SK-N-SH (cell line): ENCODE data around the gene DAGLB. TPM values are rescaled to one million over a fixed set of nuclear protein-coding genes. Genes with fewer than 3 reads are reported as not detected.

Source experiments
- CTCF ChIA-PET: fragments of 300-600, 350-600 bp; formaldehyde crosslinking; extraction: SDS; loops from one replicate; lab custom pipeline; 2021; lab: Yijun Ruan, JAX
- POLR2A ChIA-PET: fragments of 350-600 bp; sonication (Branson Sonifier 250); formaldehyde crosslinking; extraction: SDS; loops from one replicate; lab custom pipeline; 2020; ENCODE audit warnings: antibody characterized with exemption, inconsistent platforms; lab: Yijun Ruan, JAX
- DNase-seq: peaks from one replicate; pipeline ENCODE4 v3.0.0; 2012
- H2AFZ ChIP-seq: fragments of 200-600 bp; sonication (generic); 2 replicates; pipeline ENCODE4 v1.8.1; 2016; ENCODE audit warnings: antibody characterized with exemption, mild to moderate bottlenecking, low read depth
- H3F3A ChIP-seq: fragments of 200-600 bp; sonication (generic); replicated peaks from 2 replicates; pipeline ENCODE3; 2016; ENCODE audit warnings: antibody characterized with exemption, mild to moderate bottlenecking; ENCODE audit not compliant: insufficient read depth
- H3K27ac ChIP-seq, 2 experiments: fragments of 200-500 bp in 1 of 2; fragments of 200-600 bp in 1 of 2; sonication (Bioruptor generic) in 1 of 2; sonication (generic), shearing (Covaris generic) in 1 of 2; 2 replicates each; pipeline versions ENCODE4 v1.5.1 to v1.6.1; 2014 to 2016; ENCODE audit warnings: low read depth in 2 of 2, inconsistent platforms in 1 of 2, low read length in 1 of 2, mild to moderate bottlenecking in 1 of 2, mixed read lengths in 1 of 2
- H3K27me3 ChIP-seq: fragments of 200-600 bp; sonication (generic), shearing (Covaris generic); 2 replicates; pipeline ENCODE4 v1.6.1; 2016; ENCODE audit warnings: mixed run types; ENCODE audit not compliant: insufficient read depth
- H3K36me3 ChIP-seq, 2 experiments: fragments of 200-500 bp in 1 of 2; fragments of 200-600 bp in 1 of 2; sonication (Bioruptor generic) in 1 of 2; sonication (generic) in 1 of 2; replicated peaks in 1 of 2; 2 replicates each; pipeline versions ENCODE3 to v1.5.1; 2014 to 2016; ENCODE audit warnings: low read length in 1 of 2, mild to moderate bottlenecking in 1 of 2; ENCODE audit not compliant: insufficient read depth in 2 of 2, control insufficient read depth in 1 of 2
- H3K4me1 ChIP-seq, 2 experiments: fragments of 200-500 bp in 1 of 2; fragments of 200-600 bp in 1 of 2; sonication (Bioruptor generic) in 1 of 2; sonication (generic), shearing (Covaris generic) in 1 of 2; 2 replicates each; pipeline versions ENCODE4 v1.5.1 to v1.6.1; 2014 to 2016; ENCODE audit warnings: low read depth in 1 of 2, low read length in 1 of 2, mixed run types in 1 of 2; ENCODE audit not compliant: insufficient read depth in 2 of 2, control insufficient read depth in 1 of 2
- H3K4me2 ChIP-seq: fragments of 200-600 bp; sonication (generic), shearing (Covaris generic); 2 replicates; pipeline ENCODE4 v1.6.1; 2017; ENCODE audit warnings: mixed run types
- H3K4me3 ChIP-seq, 2 experiments: fragments of 200-500 bp in 1 of 2; fragments of 200-600 bp in 1 of 2; sonication (Bioruptor generic) in 1 of 2; sonication (generic), shearing (Covaris generic) in 1 of 2; 2 replicates each; pipeline versions ENCODE4 v1.5.1 to v1.8.1; 2014 to 2016; ENCODE audit warnings: low read depth in 2 of 2, inconsistent platforms in 1 of 2, low read length in 1 of 2, mild to moderate bottlenecking in 1 of 2, mixed read lengths in 1 of 2, moderate library complexity in 1 of 2
- H3K79me2 ChIP-seq: fragments of 200-600 bp; sonication (generic); 2 replicates; pipeline ENCODE4 v1.8.1; 2017; ENCODE audit warnings: mild to moderate bottlenecking; ENCODE audit not compliant: insufficient read depth
- H3K9ac ChIP-seq: fragments of 200-600 bp; sonication (generic); 2 replicates; pipeline ENCODE4 v1.6.1; 2017; ENCODE audit warnings: mixed run types
- H3K9me2 ChIP-seq: fragments of 200-600 bp; sonication (generic); 2 replicates; pipeline ENCODE4 v1.6.1; 2017; ENCODE audit warnings: mixed run types
- H3K9me3 ChIP-seq: fragments of 200-600 bp; sonication (generic); 2 replicates; pipeline ENCODE4 v1.6.1; 2017; ENCODE audit warnings: mixed run types, mild to moderate bottlenecking, moderate library complexity
- H4K20me1 ChIP-seq: fragments of 200-600 bp; sonication (generic); 2 replicates; pipeline ENCODE4 v1.6.1; 2017; ENCODE audit warnings: mild to moderate bottlenecking, mixed run types; ENCODE audit not compliant: insufficient read depth
- CHD2 ChIP-seq: fragments of 150-350 bp; IDR thresholded peaks from 2 replicates; pipeline ENCODE4 v1.6.1; 2018; ENCODE audit warnings: low read length; ENCODE audit not compliant: partially characterized antibody
- EP300 ChIP-seq, 2 experiments: IDR thresholded peaks; 2 replicates each; pipeline versions ENCODE4 v1.4.0 to v1.6.1; 2012; ENCODE audit warnings: borderline replicate concordance in 1 of 2, low read depth in 1 of 2, low read length in 1 of 2
- FOXJ3 ChIP-seq: sonication (generic); formaldehyde crosslinking; IDR thresholded peaks from 2 replicates; pipeline ENCODE4 v1.5.1; 2020; ENCODE audit warnings: mild to moderate bottlenecking, missing genetic modification reagents
- FOXM1 ChIP-seq: IDR thresholded peaks from 2 replicates; pipeline ENCODE4 v1.4.0; 2012; ENCODE audit warnings: low read depth, mild to moderate bottlenecking
- JUND ChIP-seq: IDR thresholded peaks from 2 replicates; pipeline ENCODE4 v1.4.0; 2012
- MXI1 ChIP-seq: IDR thresholded peaks from 2 replicates; pipeline ENCODE4 v1.6.1; 2012; ENCODE audit warnings: mild to moderate bottlenecking, low read depth, low read length, improper control_type of control experiment
- NFIC ChIP-seq: IDR thresholded peaks from 2 replicates; pipeline ENCODE4 v1.4.0; 2012; ENCODE audit warnings: borderline replicate concordance
- RCOR1 ChIP-seq: fragments of 150-350 bp; IDR thresholded peaks from 2 replicates; pipeline ENCODE4 v1.6.1; 2017; ENCODE audit warnings: antibody characterized with exemption, low read length
- RFX5 ChIP-seq: IDR thresholded peaks from 2 replicates; pipeline ENCODE4 v1.6.1; 2012; ENCODE audit warnings: mild to moderate bottlenecking, improper control_type of control experiment, low read length
- RXRA ChIP-seq: IDR thresholded peaks from 2 replicates; pipeline ENCODE4 v1.4.0; 2012; ENCODE audit warnings: low read depth, mild to moderate bottlenecking, borderline replicate concordance
- SIN3A ChIP-seq: IDR thresholded peaks from 2 replicates; pipeline ENCODE4 v1.6.1; 2012; ENCODE audit warnings: low read depth, mild to moderate bottlenecking, low read length, moderate library complexity, borderline replicate concordance
- SMC3 ChIP-seq: IDR thresholded peaks from 2 replicates; pipeline ENCODE4 v1.6.1; 2012; ENCODE audit warnings: low read depth, low read length, improper control_type of control experiment
- TCF12 ChIP-seq: IDR thresholded peaks from 2 replicates; pipeline ENCODE4 v1.4.0; 2012
- TEAD4 ChIP-seq: IDR thresholded peaks from 2 replicates; pipeline ENCODE4 v1.4.0; 2012; ENCODE audit warnings: mild to moderate bottlenecking, borderline replicate concordance; ENCODE audit not compliant: insufficient read depth
- YY1 ChIP-seq: IDR thresholded peaks from 2 replicates; pipeline ENCODE4 v1.4.0; 2012; ENCODE audit warnings: low read depth, mild to moderate bottlenecking
- WGBS: methylation state at CpG from one replicate; pipeline ENCODE4 v1.1.6; 2017; ENCODE audit warnings: low lambda C conversion rate; 5-methylcytosine and 5-hydroxymethylcytosine counted together
- polyA plus RNA-seq, 3 experiments: library from polyadenylated mRNA; depleted of rRNA; stranded (reverse); fragments of >200 nt; gene quantifications; 2 replicates each; pipeline ENCODE4 v1.2.3, GENCODE V29; 2012
- TF ChIP-seq, protein P1 (sequence below): IDR thresholded peaks from 2 replicates; pipeline ENCODE4 v1.6.1; 2012; ENCODE audit warnings: mild to moderate bottlenecking, low read depth, low read length, moderate library complexity
- TF ChIP-seq, protein P2 (sequence below): IDR thresholded peaks from 2 replicates; pipeline ENCODE4; 2012
- TF ChIP-seq, protein P3 (sequence below): fragments of 150-350 bp; IDR thresholded peaks from 2 replicates; pipeline ENCODE4 v1.6.1; 2016; ENCODE audit warnings: mild to moderate bottlenecking, low read depth, low read length
- TF ChIP-seq, protein P4 (sequence below): IDR thresholded peaks from 2 replicates; pipeline ENCODE4 v1.4.0; 2012; ENCODE audit warnings: low read depth, borderline replicate concordance

DAGLB gene
- polyA plus RNA-seq, 1 of the 3 experiments (the other 2 are of a cell fraction) = 24.1 TPM

DNA sequence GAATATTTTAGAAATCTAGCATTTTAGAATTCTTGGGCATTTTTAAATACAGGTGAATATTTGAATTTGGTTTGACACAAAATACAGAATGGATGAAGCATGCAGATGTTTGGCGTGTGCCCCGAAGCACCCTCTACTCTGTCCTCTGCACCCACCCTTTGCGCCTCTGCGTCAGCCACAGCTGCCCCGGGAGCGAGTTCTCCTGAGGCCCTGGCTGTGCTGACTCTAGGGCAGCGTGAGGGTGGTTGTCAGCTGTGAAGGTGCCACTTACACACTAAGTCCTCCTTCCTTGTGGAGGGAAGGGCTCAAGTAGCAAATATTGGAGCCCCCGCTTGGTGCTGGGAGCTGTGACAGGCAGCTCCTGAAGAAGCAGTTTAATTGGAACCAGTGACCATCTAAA, 48.4 kb downstream of the DAGLB start:
- Histone ChIP-seq H3K4me3 (no peak overlapping the region), H3K9me2 (no peaks in the 10 kb centered on the region), H3K4me2 (no peak overlapping the region), H3K79me2 (peaks cover 100% of the 10 kb centered on the region), H4K20me1 (peaks cover 95% of the 10 kb centered on the region), H3K9me3 (no peaks in the 10 kb centered on the region), H3K27me3 (no peaks in the 10 kb centered on the region), H2AFZ (no peak overlapping the region), H3K36me3 (peaks cover 53 to 58% of the 10 kb centered on the region in 2 experiments), H3K4me1 (peaks cover 0 to 5% of the 10 kb centered on the region in 2 experiments; a peak in 1 of 4 replicates), H3K27ac (no peak overlapping the region), H3K9ac (no peak overlapping the region), H3F3A (peaks cover 29% of the 10 kb centered on the region)
- ChIA-PET POLR2A (interaction anchor here (0.9 to 1.2 kb wide), 2 partner anchors 9 to 48 kb away, joined by 3 read pairs; partner anchors contain the start of gene DAGLB), CTCF (interaction anchor here (1.2 kb wide), 2 partner anchors 8 to 43 kb away, joined by 3 to 5 read pairs; no protein-coding TSS in a partner anchor)
- TF ChIP-seq JUND (no peak), RCOR1 (no peak), RXRA (no peak), SIN3A (no peak), SMC3 (no peak), NFIC (no peak), EP300 (IDR thresholded peaks at IDR 0.05; ENCODE audit: borderline replicate concordance in 1 of 2, low read depth in 1 of 2, low read length in 1 of 2) (no peak), CHD2 (no peak), RFX5 (no peak)
- no peak for DNase-seq
- WGBS = 96% methylated on average over 8 of the region's 8 CpGs

DNA sequence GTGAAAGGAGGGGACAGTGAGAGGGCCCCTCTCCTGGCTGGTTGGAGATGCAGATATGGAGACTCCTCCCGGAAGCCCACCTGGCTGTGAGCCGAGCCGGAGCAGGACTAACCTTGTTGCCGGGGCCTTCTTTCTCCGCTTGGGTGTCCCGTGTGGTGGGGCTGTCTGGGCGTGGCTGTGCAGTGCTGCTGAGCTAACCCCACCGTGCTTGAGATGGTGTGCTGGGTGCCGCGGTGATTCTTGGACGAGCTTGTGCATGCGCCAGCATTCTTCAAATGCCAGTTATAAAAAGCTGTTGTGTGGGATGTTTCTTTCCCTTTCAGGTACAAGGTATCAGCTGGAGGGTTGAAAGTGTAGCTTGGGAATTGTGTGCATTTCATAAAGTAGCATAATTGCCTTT, 48.8 kb downstream of the DAGLB start:
- POLR2A ChIA-PET = interaction anchor here (0.9 to 1.2 kb wide), 2 partner anchors 9 to 49 kb away, joined by 3 read pairs; partner anchors contain the start of gene DAGLB
- TF ChIP-seq, protein P1, sequence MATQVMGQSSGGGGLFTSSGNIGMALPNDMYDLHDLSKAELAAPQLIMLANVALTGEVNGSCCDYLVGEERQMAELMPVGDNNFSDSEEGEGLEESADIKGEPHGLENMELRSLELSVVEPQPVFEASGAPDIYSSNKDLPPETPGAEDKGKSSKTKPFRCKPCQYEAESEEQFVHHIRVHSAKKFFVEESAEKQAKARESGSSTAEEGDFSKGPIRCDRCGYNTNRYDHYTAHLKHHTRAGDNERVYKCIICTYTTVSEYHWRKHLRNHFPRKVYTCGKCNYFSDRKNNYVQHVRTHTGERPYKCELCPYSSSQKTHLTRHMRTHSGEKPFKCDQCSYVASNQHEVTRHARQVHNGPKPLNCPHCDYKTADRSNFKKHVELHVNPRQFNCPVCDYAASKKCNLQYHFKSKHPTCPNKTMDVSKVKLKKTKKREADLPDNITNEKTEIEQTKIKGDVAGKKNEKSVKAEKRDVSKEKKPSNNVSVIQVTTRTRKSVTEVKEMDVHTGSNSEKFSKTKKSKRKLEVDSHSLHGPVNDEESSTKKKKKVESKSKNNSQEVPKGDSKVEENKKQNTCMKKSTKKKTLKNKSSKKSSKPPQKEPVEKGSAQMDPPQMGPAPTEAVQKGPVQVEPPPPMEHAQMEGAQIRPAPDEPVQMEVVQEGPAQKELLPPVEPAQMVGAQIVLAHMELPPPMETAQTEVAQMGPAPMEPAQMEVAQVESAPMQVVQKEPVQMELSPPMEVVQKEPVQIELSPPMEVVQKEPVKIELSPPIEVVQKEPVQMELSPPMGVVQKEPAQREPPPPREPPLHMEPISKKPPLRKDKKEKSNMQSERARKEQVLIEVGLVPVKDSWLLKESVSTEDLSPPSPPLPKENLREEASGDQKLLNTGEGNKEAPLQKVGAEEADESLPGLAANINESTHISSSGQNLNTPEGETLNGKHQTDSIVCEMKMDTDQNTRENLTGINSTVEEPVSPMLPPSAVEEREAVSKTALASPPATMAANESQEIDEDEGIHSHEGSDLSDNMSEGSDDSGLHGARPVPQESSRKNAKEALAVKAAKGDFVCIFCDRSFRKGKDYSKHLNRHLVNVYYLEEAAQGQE = no peak
- TF ChIP-seq TCF12 = no peak
- no peak for TF ChIP-seq YY1
- no peak for TF ChIP-seq RXRA
- no peak for TF ChIP-seq MXI1
- TF ChIP-seq RCOR1 = no peak
- TF ChIP-seq, protein P2, sequence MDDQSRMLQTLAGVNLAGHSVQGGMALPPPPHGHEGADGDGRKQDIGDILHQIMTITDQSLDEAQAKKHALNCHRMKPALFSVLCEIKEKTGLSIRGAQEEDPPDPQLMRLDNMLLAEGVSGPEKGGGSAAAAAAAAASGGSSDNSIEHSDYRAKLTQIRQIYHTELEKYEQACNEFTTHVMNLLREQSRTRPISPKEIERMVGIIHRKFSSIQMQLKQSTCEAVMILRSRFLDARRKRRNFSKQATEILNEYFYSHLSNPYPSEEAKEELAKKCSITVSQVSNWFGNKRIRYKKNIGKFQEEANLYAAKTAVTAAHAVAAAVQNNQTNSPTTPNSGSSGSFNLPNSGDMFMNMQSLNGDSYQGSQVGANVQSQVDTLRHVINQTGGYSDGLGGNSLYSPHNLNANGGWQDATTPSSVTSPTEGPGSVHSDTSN = no peak
- TF ChIP-seq, protein P3, sequence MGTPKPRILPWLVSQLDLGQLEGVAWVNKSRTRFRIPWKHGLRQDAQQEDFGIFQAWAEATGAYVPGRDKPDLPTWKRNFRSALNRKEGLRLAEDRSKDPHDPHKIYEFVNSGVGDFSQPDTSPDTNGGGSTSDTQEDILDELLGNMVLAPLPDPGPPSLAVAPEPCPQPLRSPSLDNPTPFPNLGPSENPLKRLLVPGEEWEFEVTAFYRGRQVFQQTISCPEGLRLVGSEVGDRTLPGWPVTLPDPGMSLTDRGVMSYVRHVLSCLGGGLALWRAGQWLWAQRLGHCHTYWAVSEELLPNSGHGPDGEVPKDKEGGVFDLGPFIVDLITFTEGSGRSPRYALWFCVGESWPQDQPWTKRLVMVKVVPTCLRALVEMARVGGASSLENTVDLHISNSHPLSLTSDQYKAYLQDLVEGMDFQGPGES = no peak
- no peak for TF ChIP-seq RFX5
- no peak for TF ChIP-seq TEAD4
- TF ChIP-seq JUND = no peak
- no peak for TF ChIP-seq FOXM1
- TF ChIP-seq, protein P4, sequence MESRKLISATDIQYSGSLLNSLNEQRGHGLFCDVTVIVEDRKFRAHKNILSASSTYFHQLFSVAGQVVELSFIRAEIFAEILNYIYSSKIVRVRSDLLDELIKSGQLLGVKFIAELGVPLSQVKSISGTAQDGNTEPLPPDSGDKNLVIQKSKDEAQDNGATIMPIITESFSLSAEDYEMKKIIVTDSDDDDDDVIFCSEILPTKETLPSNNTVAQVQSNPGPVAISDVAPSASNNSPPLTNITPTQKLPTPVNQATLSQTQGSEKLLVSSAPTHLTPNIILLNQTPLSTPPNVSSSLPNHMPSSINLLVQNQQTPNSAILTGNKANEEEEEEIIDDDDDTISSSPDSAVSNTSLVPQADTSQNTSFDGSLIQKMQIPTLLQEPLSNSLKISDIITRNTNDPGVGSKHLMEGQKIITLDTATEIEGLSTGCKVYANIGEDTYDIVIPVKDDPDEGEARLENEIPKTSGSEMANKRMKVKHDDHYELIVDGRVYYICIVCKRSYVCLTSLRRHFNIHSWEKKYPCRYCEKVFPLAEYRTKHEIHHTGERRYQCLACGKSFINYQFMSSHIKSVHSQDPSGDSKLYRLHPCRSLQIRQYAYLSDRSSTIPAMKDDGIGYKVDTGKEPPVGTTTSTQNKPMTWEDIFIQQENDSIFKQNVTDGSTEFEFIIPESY = no peak
- TF ChIP-seq FOXJ3 (CRISPR knock-in tag) = no peak
- TF ChIP-seq NFIC = no peak

More for the DNA sequence above, 48.8 kb downstream of the DAGLB start:
- Histone ChIP-seq H3K79me2 (peaks cover 100% of the 10 kb centered on the region), H3K4me1 (peaks cover 0 to 5% of the 10 kb centered on the region in 2 experiments; a peak in 1 of 4 replicates), H3F3A (peaks cover 26% of the 10 kb centered on the region), H4K20me1 (peaks cover 96% of the 10 kb centered on the region), H3K9me3 (no peaks in the 10 kb centered on the region), H3K9ac (no peak overlapping the region), H2AFZ (no peak overlapping the region), H3K36me3 (peaks cover 52 to 54% of the 10 kb centered on the region in 2 experiments), H3K27ac (no peak overlapping the region; a peak in 1 of 4 replicates), H3K4me3 (no peak overlapping the region), H3K27me3 (no peaks in the 10 kb centered on the region), H3K4me2 (no peak overlapping the region), H3K9me2 (no peaks in the 10 kb centered on the region)
- CTCF ChIA-PET = interaction anchor here (1.2 kb wide), 2 partner anchors 9 to 44 kb away, joined by 3 to 5 read pairs; no protein-coding TSS in a partner anchor
- 88% methylated on average over 11 of the region's 12 CpGs for WGBS
- DNase-seq = no peak
